Suprapubic skin (tissue), 4 donors: ENCODE data around the gene CCDC181.

Experiments
- POLR2A ChIP-seq, 2 donors: fragments of 450-650 bp; IDR thresholded peaks; one replicate each; pipeline ENCODE4 v1.6.1; 2017; ENCODE audit warnings: antibody characterized with exemption in 2 of 2, mild to moderate bottlenecking in 2 of 2, moderate library complexity in 2 of 2
- POLR2AphosphoS5 ChIP-seq, 3 donors: sonication (generic); formaldehyde crosslinking; IDR thresholded peaks; one replicate each; pipeline ENCODE4 v1.6.1; 2017; ENCODE audit warnings: antibody characterized with exemption in 3 of 3

GRCh38 chr1:169473347-169473746 lies 46.1 kb upstream of the CCDC181 start:
- TF ChIP-seq POLR2A (IDR thresholded peaks at IDR 0.05) (no peak), POLR2AphosphoS5 (IDR thresholded peaks at IDR 0.05) (no peak)
